CMK (cell line): ENCODE results near the gene THOC6.
"Not testable (repeated sequence)": the region's sequence is repeated elsewhere in the genome, so short reads cannot be mapped to it uniquely, and the experiment has no call there.

Source experiments
- DNase-seq: peaks from one replicate; pipeline ENCODE4 v3.0.0-alpha.2; 2010; ENCODE audit warnings: low read depth

Gene THOC6

GRCh38 chr16:3072148-3072547 is 48.3 kb downstream of the THOC6 start:
- not testable (repeated sequence) for DNase-seq

DNA sequence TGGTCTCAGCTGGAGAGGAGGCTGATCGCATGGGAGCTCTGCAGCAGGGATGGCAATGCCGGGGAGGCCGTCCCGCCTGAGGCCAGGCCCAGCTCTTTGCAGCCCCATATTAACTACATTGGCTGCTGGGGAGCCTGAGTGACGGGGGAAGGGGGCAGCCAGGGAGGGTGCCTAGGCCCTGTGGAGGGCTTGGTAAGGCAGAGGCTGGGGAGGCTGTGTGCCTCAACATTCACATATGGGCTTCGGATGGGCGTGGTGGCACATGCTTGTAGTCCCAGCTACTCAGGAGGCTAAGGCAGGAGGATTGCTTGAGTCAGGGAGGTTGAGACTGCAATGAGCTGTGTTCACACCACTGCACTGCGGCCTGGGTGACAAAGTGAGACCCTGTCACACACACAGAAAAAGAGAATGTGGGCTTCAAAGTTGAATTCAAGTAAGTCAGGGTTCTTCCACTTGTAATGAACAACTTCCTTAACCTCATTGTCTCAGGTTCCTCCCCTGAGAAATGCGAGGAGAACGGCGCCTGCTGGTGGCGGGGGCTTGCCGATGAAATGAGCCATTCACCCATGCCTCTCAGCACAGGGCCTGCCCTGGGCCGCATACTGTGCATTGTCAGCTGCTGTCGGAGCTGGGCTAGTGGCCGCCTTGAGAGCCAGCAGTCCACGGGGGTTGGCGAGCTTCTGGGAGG is 48.9 kb downstream of the THOC6 start:
- DNase-seq, result not testable (repeated sequence)

DNA sequence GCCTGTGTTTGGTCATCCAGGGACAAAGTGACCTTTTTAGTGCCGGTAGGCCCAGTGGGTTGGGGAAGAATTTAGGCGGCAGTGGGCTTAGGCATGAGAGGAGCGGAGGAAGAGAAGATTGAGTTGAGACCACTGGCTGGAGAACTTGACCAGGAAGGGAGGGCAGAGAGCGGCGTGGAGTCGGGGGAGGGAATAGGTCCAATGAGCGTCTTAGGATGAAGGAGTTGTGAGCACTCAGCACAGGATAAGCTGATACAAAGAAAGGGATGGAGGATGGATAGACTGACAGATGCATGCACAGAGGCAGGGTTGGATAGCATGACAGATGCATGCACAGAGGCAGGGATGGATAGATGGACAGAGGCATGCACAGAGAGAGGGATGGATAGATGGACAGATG is 49.6 kb downstream of the THOC6 start:
- no peak for DNase-seq

- peak; percentile 79 for DNase-seq
These were observed 51.2 kb downstream of the THOC6 start for GRCh38 chr16:3074860-3075522.

DNA sequence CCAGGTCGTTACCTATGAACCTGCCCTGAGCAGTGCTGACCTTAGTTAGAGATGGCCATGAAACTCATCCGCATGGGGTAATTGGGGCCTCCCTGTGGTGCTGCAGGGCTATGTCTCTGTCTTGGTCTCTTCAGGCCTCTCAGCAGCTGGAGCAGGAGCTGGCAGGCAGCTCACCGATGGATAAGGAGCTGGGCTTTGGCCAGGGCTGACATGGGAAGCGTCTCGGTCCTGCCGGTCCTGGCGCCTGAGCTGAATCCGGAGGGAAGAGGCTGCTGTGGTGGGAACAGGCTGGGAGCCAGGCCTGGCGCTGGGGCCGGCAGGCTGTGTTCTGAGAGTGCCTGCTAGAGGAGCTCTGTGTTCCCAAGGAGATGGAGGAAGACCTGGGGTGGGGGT is 51.7 kb downstream of the THOC6 start:
- no peak for DNase-seq

DNA sequence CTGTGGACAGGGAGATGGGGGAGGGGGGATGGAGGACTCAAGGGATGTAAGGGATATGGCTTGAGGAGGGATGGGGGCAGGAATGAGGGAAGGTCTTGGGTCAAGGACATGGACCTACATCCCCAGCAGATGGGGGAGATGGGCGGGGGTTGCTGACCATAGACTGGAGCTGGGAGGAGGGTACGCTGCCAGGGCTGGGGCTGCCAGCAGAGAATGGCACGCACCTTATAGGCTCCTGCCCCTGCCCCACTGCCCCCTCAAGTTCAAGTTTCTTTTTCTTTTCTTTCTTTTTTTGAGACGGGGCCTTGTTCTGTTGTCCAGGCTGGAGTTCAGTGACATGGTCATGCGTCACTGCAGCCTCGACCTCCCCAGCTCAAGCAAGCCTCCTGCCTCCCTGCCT is 52.1 kb downstream of the THOC6 start:
- not testable (repeated sequence) for DNase-seq

DNA sequence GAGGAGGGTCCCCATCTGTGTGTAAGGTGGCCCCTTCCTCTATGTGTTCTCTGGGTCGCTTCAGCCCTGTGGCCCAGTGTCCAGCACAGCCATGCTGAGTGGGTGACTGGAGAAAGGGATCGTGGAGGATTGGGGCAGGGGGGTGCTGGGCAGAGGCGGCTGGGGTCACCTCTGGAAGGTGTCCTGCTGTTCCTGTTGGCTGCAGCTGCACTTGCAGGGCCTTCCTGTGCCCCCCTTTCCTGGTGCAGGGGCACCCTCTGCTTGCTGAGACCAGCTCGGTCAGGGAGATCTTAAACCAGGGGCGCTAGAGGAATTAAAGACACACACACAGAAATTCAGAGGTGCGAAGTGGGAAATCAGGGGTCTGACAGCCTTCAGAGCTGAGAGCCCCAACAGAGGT is 52.7 kb downstream of the THOC6 start:
- no peak for DNase-seq
